CD4-positive, alpha-beta T cell treated with Interferon alpha-2 for 1 hour (primary cell): ENCODE results near the gene IGSF9B.

Experiments used
- DNase-seq, 2 donors: peaks; one replicate each; pipeline ENCODE4 v3.0.0-alpha.2; 2020 to 2022

The IGSF9B gene

DNA sequence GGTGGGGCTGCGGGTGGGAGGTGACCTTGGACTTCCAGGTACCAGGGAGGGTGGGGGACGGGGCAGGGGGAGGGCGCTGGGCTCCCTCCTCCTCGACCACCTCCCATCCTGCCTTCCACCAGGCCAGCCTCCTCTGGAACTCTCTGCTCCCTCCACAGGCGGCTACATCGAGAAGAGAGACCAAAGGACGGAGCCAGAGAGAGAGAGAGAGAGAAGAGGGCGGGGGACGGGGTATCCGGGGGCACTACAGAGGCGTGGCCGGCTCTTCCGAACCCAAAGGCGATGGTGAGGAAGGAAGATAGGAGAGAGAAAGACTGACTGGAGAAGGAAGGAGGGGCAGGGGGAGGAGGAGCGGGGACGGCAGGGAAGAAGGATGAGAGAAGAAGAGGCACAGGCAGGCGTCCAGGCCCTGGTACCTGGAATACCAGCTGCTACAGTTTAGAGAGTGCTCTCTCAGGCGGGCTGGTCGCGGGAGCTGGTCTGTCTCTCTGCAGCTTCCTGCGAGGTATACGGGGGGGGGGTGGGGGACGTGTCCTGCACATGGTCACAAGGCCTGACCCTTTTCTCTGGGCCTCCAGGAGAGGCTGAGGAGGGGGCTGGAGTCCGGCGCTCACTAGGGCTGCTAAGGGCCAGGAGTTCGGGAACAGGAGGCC, 38.0 kb downstream of the IGSF9B start:
- DNase-seq, result no peak

DNA sequence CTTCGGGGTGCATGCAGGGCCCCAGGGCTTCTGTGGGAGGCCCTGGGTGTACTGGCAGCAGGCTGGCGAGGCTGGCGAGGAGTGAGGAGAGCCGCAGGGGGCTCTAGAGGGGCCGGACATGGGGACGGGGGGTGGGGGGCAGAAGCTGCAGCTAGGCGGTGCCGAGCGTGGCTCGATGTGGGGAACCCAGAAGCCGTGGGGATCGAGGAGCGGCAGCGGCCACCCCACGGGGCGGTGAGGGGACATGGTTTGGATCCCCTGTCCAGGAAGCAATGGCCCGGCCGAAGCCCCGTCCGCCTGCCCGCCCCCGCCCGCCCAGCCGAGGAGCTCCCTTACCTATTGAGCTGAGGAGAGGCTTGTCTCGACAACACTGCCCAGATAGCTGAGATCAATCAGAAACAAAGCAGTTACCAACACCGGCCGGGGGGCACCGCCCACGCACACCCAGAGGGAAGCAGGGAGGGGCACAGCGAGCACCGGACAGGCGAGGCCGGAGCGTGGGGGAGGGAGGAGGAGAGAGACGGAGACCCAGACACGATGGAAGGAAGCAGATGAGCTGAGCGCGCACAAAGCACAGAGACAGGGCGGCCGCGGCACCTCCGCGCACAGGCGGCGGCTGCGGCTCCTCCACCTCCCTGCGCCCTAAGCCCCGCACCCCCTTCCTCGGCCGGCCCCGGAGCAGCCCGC, 38.7 kb downstream of the IGSF9B start:
- DNase-seq, result no peak

DNA sequence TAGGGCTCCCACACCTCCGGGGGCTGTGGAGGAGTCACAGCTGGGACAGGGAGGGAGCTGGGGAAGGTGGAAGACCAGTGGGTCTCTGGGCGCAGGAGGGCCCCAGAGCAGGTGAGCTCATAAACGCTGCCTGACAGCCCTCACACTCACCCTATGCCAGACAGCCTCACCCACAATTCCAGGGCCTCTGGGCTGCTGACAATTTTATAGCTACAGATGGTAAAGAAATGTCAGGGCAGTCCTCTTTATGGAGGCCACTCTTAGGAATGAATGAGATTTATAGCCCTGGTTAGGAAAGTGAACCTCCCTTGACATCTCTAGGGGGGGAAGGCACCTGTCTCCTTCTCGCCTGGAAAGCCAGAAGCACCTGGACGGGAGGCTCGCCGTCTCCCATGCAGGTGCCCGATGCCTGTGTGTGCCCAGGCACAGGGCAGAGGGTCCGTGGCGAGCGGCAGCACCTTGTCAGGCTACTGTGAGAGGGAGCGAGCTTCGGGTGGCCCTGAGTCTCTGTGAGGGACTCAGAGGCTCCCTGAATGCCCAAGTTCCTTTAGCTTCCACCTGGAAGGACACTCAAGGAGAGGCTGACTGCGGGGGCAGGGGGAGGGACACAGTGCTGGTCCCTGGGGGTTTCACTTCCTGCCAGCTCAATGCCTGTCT, 39.9 kb downstream of the IGSF9B start:
- DNase-seq, result no peak

DNA sequence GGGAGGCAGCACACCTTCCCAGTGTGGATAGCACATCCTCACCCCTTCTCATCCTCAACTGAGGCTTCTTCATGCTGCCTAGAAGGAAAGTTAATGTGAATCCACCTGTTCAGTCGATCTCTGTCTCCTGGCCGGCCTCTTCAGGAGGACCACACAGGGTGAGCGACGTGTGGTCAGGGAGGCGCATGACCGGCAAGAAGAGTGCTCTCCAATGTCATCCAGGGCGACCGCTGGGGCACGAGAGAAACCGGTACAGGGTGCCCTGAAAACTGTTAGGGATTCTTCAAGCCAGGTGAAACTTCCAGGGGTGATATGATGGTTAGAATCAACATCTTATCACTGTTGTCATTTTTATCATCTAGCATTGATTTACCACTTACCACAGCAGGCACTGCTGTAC, 43.0 kb downstream of the IGSF9B start:
- DNase-seq, result no peak

GRCh38 chr11:133911171-133911570, 45.6 kb downstream of the IGSF9B start:
- DNase-seq, result no peak

- DNase-seq, result no peak
These were observed 46.7 kb downstream of the IGSF9B start for GRCh38 chr11:133910101-133910500.

GRCh38 chr11:133908827-133909226, 47.9 kb downstream of the IGSF9B start:
- DNase-seq, result no peak

- no peak for DNase-seq
These were observed 48.9 kb downstream of the IGSF9B start for GRCh38 chr11:133907841-133908241.

GRCh38 chr11:133907216-133907615, 49.6 kb downstream of the IGSF9B start:
- no peak for DNase-seq

GRCh38 chr11:133906746-133907145, 50.0 kb downstream of the IGSF9B start:
- no peak for DNase-seq

DNA sequence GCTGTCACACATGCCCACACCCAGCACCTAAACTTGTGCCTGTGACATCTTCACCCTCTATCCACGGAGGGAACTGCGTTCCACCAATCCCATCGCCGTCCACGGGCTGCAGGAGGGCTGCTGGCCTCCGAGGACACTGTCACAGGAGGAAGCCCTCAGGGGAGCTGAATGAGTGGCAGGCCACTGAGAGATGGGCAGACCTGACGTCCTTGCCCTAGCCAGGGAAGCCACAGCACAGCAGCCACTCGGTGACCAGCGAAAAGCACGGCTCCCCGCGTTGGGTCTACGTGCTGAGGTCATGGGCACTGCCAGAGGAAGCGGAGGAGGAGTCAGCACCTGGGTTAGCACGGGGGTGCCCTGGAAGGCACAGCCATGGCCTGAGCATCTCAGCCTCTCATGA, 50.5 kb downstream of the IGSF9B start:
- DNase-seq, result no peak

DNA sequence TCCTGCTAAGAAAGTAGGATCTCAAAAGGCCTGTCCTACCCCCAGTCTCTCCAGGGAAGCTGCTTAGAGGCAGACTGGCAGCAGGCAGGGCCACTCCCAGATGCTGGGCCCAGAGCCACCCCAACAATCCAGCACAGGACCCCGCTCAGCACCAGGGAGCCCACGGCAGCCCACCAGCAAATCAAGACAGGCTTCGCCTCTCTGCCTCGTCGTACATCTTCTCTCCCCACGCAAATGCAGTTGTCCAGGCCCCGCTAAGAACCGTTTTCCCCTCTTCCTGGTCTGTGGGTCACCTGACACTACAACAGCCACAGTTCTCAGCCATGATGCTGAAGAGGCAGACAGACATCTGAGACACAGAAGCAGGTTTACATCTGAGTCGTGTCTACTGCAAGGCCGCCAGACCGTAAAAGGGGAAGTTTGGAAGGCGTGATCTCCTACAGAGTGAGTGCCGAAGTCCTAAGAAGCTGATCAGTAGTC, 51.1 kb downstream of the IGSF9B start:
- DNase-seq, result no peak

- DNase-seq, result no peak
These were observed 51.8 kb downstream of the IGSF9B start for GRCh38 chr11:133904818-133905515.

DNA sequence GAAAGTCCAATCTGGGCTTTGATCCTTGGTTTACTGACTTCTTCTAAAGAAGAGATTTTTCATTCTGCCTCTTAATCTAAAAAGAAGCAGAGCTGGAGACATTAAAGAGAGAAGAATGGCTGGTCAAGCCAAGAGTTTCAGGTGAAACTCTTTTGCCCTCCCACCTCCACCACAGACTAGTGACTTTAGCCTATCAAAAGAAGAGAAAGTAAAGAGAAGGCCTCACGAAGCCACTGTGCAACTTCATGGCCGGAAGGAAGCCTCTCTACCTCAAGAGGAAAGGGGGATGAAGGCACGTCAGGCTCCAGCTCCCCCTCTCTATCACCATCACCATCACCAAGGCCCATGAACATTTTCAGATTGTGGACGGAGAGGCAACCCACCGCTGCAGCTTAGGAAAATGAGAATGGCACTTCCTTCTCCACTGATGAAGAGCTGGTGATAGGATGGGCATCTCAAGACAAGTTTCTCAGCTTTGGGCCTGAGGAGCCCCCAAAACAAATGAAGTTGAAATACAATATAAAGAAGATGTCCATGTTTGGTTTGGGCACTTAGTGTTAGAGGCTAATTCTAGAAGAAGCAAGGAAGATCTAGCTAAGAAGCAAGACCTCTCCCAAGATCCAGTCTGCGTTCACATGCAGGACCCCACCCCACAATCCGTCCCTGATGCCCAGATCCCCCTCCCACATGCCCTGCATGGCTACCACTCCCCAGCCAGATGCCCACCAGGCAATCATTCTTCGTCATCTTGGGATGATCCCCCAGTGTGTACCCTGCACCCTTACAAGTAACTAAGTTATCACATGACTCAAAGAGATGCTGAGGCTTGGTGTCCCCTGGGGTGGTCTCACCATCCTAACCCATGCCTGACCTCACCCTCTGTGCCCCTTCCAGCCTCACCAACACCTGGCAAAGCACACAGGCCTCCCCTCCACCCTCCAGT, 52.6 kb downstream of the IGSF9B start:
- DNase-seq, result no peak

- DNase-seq, result no peak
These were observed 53.7 kb downstream of the IGSF9B start for GRCh38 chr11:133903056-133903455.

- DNase-seq, result no peak
These were observed 54.3 kb downstream of the IGSF9B start for GRCh38 chr11:133902506-133902905.

GRCh38 chr11:133901999-133902398, 54.8 kb downstream of the IGSF9B start:
- DNase-seq, result no peak

DNA sequence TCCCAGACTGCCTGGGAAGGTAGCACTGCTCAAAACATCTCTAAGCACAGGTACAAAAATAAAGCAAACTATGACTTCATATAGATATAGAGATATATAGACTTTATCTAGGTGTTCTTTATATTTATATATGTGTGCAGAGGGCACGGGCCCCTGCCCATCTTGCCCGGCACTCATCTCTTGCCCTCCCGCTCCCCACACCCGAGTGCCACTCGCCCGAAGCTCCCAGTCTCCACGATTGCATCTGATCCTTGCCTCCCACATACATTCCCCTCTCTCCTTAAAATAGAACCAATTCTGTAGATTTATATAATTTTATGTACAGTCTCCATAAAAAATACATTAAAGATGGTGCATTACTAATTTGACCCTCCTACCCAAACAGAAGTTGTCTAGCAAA, 55.5 kb downstream of the IGSF9B start:
- DNase-seq, result no peak

DNA sequence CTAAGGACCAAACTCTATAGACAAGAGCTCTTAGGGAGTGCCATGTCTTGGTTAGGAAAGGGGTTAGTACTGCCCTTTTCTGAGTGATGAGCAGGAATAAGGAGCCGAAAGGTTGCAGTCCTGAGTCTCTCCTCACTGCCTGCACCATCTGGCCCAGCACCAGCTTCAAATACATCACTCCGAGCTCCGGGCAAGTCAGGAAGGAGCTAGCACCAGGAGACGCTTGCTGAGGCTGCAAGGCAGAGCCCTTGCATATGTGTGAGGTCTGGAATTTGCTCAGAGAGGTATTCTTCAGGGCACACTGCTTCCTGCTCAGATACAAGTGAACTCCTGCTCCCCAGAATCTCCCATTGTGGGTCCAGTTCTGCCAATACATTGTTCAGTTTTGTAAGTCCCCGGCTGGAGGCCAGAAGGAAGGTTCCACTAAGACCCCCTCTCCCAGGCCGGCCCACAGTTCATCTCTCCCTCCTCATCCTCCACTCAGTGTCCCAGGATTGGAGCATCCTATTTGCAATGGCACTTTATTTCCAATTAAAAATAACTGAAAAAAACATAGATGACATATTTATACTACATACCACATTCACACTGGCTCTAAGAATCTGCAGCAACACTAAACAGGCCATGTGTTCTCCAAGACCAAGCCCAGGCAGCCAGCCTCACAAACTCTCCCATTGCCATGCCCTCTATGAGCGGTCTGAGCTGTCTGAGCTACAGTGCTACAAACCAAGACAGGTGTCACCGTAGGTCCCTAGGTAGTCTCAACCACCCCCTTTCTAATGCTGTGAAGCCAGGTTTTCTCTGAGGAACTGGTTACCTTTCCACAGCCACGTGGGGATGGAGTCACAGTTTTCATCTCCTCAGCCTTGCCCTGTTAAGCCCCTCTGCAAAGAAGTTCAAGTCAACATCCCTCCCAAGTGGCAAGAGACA, 56.3 kb downstream of the IGSF9B start:
- DNase-seq, result no peak

DNA sequence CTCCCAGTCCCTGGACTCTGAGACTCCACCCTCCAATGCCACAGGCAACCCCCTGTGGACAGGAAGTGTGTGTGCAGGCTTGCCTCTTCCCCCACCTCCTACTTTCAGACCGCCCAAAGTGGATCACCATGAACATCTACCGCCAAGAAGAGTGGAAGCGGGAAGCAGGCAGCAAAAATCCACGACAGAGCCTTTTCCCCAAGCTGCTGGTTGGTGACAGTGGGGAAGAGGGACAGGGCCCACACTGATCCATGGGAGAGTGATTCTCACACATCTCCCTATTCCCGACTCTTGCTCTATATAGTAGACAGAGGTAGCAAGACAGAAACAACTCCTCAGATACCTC, 58.0 kb downstream of the IGSF9B start:
- no peak for DNase-seq

GRCh38 chr11:133898031-133898769, 58.6 kb downstream of the IGSF9B start:
- no peak for DNase-seq
